Epidermal melanocyte (primary cell): ENCODE measurements around the gene TYW3.

ENCODE experiments used
- DNase-seq: peaks from one replicate; pipeline ENCODE4 v3.0.0; 2011; ENCODE audit warnings: low spot score; ENCODE audit not compliant: insufficient read length

Gene TYW3, protein sequence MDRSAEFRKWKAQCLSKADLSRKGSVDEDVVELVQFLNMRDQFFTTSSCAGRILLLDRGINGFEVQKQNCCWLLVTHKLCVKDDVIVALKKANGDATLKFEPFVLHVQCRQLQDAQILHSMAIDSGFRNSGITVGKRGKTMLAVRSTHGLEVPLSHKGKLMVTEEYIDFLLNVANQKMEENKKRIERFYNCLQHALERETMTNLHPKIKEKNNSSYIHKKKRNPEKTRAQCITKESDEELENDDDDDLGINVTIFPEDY

DNA sequence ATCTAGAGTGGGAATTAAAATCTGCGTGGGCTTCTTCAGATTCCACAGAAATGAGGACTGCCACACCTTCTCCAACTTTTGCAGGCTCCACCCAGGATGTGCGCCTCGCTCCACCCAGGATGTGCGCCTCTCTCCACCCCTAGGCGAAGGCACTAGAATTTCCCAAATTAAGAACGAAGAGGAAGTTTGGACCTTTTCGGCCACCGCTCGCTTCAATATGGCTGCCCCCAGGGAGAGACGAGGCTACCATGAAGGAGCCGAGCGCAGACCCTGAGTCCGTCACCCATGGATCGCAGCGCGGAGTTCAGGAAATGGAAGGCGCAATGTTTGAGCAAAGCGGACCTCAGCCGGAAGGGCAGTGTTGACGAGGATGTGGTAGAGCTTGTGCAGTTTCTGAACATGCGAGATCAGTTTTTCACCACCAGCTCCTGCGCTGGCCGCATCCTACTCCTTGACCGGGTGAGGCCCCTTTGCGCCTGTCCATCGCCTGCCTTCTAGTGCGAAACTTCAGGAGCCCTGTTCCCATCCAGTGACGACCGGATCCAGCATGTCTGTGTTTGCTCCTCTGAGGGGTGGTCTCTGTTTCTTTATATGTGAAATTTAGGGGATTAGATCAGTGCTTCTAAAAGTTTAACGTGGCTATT, at the start of gene TYW3, which contains the start of gene CRYZ:
Gene TYW3 (plus strand): TSS at position 193 of the 644 bp plus-strand sequence. CDS start 93 bp downstream, at position 286.
Gene CRYZ (minus strand): TSS at position 91 of the 644 bp plus-strand sequence. CDS start 8,229 bp downstream, outside the sequence.
- peak; percentile 53 for DNase-seq

DNA sequence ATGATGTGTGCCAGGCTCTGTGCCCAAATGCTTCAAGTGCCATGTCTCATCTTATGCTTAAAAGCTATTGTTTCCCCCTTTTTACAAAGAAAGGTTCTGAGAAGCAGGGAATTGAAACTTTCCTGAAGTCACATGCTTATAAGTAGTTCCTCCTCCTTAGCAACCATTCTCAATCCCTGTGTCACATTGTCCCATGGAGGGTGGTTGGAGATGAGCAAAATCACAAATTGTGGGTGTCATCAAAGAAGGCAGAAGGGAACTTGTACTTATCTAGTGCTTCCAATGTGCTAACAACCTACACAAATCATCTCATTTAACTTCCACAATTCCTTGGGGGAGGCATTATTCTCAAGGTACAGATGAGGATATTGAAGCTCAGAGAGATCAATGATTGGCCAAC, 49.3 kb upstream of the TYW3 start:
- DNase-seq = no peak

DNA sequence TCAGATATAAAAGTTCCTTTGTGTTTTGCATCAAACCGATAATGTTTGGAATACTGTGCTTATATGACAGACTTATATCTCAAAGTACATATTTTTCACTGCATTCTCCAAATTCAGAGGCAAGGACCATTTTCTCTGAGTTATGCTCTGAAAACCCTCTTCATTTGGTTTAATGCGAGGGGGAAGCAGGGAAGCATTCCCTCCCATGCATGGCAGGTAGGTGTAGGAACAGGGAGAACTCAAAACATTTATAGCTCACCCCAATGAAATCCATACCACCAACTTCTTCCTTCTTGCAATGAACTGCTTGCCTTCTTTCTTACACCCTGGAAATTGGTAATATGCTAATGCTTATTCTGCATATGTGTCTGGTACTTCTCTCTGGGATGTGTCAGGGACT, 48.7 kb upstream of the TYW3 start:
- no peak for DNase-seq

DNA sequence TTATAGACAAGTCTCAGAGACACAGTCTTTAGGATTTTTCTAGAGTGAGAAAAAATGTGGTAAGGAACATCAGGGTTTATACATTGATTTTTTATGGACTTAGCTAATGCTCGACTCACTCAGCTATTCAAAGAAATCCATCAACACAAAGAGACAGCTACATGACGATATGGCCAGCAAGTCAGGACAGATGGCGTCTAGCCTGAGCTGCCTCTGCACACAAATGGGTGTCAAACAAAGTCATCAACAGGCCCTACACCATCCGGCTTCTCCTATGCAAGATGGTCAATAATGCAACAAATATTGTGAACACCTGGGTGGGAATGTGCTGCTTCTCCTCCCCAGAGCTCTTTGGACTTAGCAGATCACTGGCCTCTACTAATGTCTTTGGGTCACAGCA, 46.0 kb upstream of the TYW3 start:
- no peak for DNase-seq

DNA sequence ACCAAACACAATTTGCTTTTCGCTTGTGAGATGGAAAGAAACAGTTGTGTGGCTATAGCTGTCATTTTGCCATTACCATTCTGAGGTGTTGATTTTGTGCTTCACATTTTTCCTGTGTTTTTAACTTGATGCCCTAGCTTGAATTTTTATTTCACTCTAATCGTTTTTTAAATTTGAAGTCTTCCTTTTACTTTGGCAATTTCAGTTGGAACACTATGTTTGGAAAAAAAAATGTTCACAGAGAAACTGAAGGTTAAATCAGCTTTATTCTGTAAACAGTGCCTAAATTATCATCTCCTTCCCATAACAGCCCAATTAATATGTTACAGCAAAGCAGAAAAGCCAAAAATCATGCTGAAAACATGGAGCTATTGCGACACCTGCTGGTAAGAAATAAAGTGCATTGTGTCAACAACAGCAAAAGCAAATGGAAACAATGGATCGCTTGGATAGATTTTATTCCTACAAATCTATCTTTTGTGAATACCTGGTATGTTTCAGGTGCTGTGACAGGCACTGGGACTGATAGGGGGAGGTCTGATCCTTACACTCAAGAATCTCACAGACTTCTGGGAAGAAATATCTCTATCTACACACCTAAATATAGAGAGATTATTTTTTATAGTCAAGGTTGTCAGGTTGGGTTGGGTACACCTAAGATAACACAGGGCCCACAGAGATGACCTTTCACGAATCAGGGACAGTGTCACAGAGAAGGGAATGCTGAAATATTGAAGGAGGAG, 43.2 kb upstream of the TYW3 start:
- no peak for DNase-seq

DNA sequence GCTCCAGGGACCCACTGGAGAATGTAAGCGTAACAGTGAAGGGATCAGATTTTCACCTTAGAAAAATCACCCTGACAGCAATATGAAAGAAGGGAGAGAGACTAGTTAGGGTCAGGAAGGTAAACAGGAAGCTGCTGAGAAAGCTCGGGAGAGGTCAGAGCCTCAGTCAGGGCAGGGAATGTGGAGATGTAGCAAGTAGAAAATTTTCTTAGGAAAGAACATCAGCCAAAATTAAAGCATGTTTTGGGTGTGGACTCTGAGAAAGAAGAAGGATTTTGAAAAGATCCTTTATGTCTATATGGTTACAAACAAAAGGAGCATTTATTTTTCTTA, 42.6 kb upstream of the TYW3 start:
- DNase-seq = no peak

DNA sequence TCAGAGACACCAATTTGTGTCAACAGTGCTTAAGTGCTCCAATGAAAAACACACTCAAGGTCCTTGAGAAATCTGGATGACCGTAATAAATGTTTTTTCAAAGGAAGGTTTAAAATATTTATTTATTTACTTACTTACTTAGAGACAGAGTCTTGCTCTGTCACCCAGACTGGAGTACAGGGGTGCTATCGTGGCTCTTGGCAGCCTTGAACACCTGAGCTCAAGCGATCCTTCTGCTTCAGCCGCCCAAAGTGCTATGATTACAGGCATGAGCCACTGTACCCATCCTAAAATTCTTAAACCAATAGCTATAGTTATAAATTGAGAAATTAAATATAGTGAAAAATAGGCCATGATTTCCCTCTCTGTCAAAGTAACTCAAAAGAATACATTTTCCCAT, 42.0 kb upstream of the TYW3 start:
- DNase-seq = no peak

DNA sequence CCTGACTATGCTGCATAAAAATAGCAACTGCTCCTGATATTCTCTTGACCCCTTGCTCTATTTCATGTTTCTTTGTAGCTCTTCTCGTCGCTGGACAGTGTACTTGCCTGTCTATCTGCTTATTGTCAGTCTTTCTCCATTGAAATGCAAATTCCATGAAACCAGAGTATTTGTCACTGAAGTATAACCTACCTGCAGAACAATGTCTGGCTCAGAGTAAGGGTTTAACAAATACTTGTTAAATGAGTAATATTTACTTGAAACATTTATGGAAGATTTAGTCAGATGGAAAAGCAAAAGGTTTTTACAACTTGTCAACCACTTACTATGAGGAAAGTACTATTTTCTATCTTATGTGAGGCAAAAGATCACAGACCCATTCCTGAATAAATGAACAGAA, 39.5 kb upstream of the TYW3 start:
- DNase-seq = no peak

DNA sequence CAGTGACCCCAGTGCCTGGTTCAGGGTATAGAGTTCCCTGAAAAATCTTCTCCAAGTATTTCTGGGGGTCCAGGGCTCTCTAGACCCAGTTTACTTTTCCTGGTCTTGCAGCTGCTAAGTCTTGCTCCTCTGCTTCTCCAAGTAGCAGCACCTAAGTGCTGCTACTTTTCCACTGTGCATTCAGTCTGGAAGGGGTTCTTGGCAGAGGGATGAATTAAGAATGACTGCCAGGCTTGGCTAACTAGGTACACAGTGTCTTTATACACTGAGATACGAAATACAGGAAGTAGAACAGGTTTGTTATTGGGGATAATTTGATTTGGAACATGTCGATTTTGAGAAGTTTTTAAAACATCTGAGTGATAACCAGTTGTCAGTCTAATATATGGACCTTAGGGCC, 35.1 kb upstream of the TYW3 start:
- DNase-seq = no peak

DNA sequence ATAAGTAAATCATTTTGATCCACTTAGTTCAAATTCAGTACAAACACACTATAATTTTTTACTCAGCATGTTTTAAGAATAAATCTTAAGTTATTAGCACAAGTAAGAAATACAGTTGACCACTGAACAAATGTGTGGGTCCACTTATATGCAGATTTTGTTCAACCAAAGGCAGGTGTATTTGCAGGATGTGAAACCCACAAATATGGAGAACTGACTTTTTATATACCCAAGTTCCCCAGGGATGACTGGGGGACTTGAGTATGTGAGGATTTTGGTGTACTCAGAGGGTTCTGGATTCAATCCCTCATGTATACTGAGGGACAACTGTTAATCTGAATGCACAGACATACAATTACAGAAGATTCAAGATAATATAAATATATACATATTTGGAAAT, 33.6 kb upstream of the TYW3 start:
- no peak for DNase-seq

DNA sequence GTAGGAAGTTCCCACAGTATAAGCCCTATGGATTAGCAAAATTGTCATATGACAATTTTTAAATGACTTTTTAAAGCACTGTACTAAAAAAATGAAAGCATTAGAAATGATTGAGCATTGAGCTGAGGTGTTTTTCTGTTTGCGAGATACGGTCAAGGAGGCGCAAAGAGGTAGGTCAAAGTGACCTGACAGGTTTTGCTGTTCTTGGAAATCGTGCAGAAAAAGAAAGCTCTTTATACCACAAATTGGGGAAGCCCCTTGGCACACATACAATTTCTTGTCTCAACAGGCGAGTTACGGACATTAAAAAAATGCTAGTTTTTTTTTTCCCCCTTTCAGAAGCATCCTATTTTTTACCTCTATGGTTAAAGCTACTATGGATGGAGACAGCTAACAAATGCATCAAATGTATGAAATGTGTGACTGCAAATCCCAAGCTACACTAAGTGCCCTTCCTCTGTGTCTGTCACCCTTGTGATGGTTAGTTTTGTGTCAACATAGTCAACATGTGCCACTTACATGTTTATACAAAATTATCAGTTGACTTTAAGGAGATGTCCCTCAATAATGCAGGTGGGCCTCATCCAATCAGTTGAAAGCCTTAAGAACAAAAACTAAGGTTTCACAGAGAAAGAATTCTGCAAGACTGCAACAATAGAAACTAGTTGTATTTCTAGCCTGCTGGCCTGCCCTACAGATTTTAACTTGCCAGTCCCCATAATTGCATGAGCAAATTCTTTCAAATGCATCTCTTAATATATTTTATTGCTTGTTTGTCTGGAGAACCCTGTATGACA, 29.4 kb upstream of the TYW3 start:
- DNase-seq = no peak

DNA sequence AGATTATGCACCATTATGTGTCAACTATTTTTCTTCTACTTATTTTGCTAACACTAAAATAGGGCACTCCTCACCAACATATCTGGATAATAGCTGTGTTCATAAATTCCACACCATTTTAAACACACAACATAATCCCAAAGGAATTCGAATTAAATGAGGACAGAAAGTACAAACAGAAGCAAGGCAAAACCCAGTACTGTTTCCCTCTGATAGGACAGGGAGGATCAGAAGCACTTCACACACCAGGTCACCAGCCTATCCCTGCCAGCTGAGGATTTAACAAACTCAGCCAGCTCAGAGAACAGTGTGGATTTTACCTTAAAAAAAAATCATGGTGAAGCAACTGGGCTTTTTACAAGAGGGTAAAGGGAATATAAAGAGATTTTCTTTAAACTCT, 20.1 kb upstream of the TYW3 start:
- no peak for DNase-seq

DNA sequence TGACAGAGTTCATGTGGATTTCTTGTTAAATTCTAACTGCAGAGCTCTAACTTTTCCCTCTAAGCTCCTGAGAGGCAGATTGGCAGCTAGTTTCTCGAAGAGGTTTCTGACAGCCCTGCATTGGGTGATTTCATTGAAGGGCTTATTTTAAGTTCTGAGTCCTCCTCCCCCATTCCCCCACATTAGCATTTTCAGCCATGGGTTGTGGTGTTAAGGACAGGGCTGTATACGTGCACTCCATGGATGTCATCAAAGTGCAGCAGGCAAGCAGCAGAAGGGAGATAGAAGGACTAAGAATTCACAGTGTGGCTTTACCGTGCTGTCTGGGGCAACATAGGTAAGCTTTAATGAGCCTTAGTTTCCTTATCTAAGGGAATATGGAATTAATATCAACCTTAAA, 19.1 kb upstream of the TYW3 start:
- no peak for DNase-seq

DNA sequence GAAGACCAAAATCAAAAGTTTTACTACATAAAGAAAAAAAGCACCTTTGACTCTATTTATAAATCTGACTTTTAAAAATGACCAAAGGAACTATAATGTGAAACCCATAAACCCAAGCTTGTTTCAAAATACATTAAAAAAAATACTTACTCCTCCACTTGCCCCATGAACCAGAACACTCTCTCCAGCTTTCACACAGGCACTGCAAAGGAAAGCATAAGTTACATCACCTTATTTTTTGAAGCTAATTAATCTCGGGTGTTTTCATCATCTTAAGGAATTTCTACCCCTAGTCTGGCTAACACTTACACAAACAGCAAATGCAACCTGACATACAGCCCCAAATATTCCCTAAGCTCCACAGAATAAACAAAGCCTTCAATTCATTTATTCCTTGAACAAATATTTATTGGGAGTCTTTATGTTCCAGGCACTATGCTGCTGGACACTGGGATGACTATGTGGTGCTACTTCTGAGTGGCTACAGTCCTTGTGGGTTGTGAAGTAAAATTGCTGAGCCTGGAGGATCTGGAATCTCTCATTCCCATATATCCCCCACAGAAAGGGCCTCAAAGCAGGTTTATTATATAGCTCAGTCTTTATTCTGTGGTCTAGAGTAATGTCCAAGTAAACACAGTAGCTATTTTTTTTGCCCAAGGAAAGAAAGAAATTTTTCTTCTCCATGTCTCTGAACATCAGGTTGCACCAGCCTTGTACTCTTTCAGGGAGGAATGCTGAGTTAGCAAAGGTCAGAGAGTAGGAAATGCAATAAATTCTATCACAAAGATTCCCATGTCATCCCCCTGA, 18.3 kb upstream of the TYW3 start:
- no peak for DNase-seq

DNA sequence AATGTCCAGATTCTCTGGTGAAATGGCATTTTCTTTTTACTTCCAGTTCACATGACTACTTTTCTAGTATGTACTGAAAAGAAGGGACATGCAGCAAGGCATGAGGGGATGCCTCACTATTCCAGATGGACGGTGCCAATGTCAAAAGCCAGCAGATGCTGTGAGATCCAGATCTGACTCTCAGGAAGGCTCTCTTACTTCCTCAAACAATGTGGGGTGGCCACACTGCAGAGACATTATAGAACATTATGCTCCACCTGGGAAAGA, 17.8 kb upstream of the TYW3 start:
- DNase-seq = no peak

DNA sequence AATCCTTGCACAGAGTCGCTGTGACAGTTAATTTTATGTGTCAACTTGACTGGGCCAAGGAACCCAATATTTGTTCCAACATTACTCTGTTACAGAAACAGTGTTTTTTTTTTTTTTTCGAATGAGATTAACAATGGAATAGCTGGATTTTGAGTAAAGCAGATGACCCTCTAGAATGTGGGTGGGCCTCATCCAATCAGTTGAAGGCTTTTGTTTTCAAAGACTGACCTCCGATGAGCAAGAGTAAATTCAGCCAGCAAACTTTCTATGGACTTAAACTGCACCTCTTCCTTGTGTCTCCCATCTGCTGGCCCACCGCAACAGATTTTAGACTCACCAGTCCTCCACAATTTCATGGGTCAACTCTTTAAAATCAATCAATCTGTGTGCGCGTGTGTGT, 17.1 kb upstream of the TYW3 start:
- DNase-seq = no peak

DNA sequence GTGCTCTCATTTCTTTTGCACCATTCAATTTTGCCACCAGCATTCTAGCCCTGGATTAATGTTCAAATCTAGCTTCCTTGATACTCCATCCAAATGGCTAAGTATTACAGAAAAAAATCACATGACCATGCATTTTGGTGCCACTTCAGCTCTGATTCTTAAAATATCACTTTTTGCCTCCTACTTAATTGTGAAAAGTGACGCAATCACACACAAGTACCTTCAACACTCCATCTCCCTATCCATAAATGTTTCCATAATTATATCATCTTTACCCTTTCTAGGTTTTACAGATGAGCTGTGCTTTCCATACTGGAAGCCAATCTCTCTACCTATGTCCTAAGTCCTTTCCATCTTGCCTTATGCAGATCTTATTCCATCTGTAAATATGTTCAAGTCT, 16.1 kb upstream of the TYW3 start:
- DNase-seq = no peak

DNA sequence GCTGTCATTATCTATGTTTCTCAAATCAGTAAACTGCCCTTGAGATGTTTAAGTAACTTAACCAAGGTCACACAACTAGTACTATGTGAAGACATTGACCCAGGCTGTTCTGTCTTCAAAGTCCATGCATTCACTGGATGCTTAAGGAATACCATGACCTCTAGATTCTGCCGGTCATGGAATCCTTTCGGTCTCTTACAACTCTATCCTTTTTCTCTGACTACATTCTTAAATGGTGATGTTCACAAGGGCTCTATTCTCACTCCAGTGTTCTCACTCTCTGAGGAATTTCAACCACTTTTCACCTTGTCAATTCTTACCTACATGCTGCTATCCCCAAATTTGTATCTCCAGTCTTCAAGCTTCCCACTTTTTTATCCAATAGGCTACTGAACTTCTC, 15.3 kb upstream of the TYW3 start:
- DNase-seq = no peak

DNA sequence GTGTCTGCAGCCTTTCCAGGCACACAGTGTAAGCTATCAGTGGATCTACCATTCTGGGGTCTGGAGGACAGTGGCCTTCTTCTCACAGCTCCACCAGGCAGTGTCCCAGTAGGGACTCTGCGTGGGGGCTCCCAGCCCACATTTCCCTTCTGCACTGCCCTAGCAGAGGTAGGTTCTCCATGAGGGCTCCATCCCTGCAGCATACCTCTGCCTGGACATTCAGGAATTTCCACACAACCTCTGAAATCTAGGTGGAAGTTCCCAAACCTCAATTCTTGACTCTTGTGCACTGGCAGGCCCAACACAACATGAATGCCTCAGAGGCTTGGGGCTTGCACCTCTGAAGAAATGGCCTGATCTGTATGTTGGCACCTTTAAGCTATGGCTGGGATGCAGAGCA, 6.9 kb upstream of the TYW3 start:
- no peak for DNase-seq

DNA sequence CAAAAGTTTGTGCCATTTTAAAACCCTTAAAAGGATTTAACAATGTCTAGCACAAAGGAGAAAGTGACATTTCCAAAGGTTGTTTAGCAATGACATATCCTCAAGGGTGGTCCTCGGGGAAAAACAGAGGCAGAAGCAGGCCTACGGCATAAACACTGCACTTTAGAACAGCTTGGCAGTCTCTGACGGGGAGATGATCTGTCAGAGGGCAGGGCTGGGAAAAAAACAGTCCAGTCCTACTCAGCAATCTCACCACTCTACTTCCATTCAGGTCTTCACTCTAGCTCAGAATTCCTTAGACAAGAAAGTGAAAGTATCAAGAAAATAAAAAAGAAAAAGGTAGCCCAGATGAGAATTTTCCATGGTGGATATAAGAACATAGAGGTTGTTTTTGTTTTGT, 4.2 kb upstream of the TYW3 start:
- DNase-seq = no peak

DNA sequence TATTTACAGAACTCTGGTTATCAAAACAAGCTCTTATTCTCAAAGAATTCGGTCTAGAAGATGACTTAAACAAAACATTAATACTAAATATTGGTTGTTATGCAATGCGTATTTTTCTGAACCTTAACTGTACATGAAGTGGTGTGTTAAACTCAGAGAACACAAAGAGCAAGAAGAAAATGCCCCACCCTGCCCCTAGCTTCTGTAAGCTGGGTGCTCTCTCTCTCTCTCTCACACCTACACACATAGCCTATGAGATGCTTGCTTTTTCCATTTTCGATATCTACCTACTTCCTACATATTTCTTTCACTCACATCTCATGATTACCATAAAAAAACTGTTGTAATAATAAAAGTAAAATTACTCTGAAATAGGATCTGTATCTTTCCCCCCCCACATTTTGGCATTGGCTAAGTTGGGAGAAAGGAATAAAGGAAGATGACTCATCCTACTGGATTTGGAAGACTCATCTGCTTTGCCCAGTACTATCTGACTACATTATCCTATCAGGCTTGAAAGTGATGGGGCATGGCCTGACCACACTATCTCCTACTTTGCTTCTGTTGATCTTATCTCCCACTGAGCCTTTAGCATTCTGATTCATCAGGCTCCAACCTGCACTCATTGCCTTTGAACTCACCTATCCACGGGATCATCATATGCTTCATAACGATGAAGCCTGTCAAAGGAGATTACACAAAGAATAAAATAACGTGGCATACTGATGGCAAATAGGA, 3.0 kb upstream of the TYW3 start:
- DNase-seq = no peak
